SKM-1 (cell line): ENCODE results near the gene MEP1B.
"Not testable (repeated sequence)": the region's sequence is repeated elsewhere in the genome, so short reads cannot be mapped to it uniquely, and the experiment has no call there.

Experiments used
- DNase-seq: peaks from one replicate; lab custom pipeline; 2025; ENCODE audit not compliant: unreplicated experiment; lab: John Stamatoyannopoulos, UW

The MEP1B gene

GRCh38 chr18:32208577-32208976, 18.7 kb downstream of the MEP1B start:
- DNase-seq, result no peak

DNA sequence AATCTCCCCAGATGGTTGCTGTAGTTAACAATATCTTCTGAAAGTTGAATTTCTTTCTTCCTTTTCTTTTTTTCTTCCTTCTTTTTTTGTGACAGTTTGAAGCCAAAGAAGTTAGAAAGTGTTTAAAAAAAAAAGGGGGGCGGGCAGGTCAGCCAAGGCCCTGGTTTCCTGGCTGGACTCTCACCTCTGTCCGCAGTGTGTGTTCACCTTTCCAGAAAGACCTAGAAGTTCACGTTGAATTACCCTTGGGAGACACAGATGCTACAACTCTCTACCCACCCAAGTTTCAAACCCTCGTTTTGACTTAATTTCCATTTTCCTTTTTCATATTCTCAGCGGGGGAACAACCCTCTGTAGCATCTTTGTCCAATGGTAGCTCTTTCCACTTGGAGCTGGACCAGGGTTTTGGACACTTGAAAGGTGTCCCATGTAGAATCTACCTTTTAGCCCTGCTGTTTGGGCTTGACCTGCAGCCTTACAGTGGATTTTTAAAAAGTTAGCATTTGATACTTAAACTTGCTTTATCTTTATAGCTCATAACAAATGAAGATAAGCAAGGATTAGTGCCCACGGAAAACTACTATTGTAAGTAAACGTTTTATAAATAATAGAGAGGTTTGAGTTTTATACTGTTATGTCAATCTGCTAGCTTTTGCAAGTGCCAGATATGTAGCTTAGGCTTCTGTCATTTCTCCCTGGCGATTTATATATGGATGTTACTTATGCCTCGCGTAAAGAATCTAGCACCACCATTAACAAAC, 20.0 kb downstream of the MEP1B start:
- DNase-seq, result no peak

GRCh38 chr18:32213693-32214092, 23.9 kb downstream of the MEP1B start:
- no peak for DNase-seq

DNA sequence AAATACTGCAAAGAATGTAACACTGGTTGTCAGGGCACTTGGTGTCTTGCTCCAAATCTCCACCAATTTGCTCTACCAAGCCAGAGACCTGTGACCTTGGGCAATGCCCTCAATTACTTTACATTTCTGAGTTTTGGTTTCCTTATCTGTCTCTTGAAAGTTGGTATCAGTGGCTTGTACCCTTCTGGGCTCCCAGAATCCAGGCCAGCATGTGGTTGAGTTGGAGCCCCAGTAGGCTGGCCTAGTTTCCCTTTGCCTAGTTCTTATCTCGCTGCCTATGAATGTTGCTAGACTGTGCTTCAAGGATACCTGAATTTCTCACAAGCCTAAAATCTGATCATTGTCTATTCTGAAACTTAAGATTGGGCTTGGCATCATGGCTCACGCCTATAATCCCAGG, 26.6 kb downstream of the MEP1B start:
- no peak for DNase-seq

- DNase-seq, result no peak
These were observed 29.7 kb downstream of the MEP1B start for GRCh38 chr18:32219431-32220018.

- not testable (repeated sequence) for DNase-seq
These were observed 43.5 kb downstream of the MEP1B start for GRCh38 chr18:32233348-32233747.

DNA sequence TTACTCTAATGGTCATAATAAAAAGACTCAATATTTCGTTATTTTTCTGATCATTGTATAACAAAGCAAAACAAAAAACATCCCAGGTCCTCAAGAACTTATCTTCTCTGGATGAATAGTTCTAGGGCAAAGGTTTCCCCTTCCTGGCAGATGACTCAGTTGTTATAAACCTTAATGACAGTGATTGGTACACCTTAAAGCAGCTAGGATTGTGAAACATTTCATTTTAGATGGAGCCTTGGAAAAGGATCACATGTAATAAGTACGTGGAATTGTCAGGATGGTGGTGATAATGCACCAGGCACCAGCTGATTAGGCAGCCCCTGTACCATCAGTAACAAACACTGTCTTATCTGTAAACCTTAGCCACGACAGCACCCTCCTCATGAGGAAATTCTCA, 47.2 kb downstream of the MEP1B start:
- DNase-seq, result no peak

GRCh38 chr18:32238635-32239268, 48.9 kb downstream of the MEP1B start:
- DNase-seq, result no peak

- DNase-seq, result no peak
These were observed 52.6 kb downstream of the MEP1B start for GRCh38 chr18:32242395-32242794.

DNA sequence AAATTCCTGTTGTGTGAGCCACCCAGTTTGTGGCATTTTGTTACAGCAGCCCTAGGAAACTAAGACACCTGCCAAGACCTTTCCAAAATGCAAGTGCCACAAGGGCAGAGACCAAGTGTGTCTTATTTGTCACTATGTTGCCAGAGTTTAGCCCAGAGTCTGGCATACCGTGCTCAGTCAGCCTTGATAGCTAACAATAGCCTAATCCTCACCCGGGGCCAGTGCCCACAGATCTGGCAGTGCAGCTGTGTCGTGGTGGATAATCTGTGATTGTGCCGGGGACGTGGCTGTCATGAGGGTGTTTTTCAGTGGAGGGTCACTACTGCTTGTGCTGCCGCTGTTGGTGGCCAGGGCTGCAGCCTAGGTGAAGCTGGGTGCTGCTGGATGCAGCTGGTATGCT, 53.5 kb downstream of the MEP1B start:
- no peak for DNase-seq

DNA sequence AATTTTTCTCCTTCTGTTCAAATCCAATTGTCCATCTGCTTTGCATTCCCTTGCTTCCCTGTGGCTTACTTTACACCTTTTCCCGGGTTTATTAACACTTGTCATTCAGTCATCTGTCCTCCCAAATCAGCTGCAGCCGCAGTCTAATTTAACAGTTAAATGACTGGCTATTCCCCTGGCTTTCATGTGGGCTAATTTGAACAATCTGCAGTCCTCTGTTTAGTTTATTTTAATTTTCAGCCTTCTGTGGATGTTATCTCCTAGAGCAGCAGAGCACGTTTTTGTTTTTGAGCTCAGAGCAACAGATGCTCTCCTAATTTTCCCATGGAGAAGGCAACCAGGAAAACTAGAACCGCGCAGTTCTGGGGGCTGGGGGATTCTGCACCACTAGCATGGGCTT, 55.0 kb downstream of the MEP1B start:
- no peak for DNase-seq

DNA sequence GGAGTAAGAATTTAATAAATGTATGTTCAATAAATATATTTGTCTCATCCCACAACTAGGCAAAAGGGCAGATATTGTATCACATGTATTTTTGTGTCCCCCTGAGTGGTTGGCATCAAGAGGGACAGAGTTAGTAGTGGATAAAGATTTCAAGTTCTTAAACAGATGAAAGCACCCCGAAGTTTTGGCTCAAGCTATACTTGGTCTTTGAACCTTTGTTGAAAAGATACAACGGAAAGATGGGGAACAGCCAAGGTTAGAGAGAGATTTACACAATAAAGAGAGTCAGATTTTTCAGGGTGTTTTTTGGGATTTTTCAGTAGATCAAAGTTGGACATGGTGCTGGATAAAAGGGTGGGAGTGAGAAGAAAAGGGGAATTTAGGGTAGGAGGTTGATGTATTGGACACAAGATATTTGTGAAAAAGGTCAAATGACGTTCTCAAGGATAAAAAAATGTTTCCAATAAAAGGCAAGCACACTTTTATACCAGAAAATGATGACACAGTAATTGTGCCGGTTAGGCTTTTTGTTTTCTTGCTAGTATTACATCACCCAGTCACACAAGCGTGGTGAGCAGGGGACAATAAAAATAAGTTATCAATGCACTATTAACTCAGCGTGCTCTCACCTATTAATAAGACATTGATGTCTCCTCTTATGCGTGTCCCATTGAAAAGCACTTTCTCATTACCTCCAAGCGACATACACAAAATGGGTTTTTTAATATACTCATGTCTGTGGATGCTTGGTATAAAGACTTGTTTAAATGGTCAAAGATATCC, 59.5 kb downstream of the MEP1B start:
- DNase-seq, result no peak

DNA sequence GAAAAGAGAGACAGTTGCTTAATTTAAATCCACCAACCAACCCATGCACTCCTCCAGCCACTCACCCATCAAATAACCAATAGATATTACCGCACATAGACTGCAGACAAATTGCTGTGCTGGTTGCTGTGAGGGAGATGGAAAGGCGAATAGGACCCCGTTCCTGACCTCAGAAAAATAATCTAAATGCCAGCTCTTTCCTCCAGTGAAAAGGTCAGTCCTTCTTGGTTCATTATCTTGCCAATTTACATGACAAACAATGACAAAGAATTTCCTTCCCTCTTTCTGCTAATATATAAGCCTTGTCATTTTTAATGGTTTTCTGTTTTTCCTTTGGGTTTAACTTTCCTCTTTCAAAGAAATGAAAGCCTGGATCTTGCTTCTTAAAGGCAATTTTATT, 61.6 kb downstream of the MEP1B start:
- no peak for DNase-seq

DNA sequence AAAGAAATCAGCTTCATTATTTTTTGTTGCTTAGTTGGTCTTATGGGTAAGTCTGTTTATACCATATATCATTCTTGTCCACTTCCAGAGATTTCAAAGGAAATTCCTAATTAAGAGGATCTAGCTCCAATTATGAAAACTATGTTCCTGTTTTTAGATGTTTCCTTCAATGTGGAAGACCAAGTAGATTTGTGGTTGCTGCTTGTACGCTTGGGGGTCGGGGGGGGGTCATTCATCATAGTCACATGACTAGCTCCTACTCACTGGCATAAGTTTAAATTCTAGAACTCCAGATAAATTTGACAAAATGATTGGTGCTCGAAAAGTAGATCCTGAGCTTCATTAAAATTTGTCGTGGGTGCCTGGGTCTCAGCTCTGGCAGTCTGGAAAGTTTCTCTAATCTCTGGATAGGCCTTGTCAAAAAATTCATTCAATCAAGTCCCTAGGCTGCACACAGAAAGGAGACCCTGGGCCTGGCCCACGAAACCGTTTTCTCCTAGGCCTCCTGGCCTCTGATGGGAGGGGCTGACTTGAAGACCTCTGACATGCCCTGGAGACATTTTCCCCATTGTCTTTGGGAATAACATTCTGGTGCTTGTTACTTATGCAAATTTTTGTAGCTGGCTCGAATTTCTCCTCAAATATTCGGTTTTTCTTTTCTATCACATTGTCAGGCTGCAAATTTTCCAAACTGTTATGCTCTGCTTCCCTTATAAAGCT, 62.5 kb downstream of the MEP1B start:
- no peak for DNase-seq

DNA sequence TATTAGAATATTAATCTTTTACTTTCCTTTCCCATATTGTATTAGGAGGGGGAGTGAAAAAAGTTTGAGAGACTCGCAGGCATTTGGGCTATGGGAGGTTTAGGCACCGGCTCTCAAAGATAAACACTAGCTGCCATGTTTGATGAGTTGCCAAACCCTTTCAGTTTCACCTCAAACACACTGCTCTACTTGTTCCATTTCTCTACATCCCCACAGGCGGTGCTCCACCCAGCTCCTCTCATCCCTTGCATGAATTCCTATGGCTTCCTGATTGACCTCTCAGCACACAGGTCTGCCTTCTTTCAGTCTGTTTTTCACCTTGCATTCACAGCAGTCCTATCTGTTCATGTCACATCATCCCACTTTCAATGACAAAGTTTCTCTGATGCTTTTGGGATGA, 65.7 kb downstream of the MEP1B start:
- DNase-seq, result no peak

DNA sequence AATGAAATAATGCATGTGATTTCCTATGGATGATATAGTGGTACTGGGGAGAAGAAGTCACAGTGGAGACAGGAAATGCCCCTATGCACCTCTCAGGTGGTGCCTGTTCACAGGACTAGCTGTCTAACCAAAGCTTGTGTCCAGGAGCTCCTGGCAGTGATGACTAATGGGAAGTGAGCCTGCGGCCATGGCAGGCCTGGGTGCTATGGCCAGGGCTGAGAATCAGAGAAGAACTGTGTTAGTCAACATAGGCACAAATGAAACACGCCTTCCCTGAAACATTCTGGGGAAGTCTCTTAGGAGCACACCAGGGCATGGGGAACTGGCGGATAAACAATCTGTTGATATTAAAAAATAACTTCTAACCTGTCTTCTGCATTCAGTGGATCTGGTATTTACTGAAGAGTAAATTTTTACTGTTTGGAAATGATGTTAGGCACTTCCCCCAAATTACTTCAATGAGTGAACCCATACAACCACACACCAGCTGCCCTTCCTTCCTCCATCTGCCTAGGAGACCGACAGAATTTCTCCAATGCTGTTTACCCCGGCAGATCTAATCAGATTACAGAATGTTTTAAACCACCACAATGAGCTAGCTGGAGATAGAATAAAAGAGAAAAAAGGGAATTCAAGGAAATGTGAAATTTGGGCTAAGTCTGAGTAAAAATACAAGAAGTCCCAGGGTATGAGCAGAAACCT, 67.4 kb downstream of the MEP1B start:
- no peak for DNase-seq

- no peak for DNase-seq
These were observed 68.3 kb downstream of the MEP1B start for GRCh38 chr18:32258148-32258547.

- DNase-seq, result no peak
These were observed 68.8 kb downstream of the MEP1B start for GRCh38 chr18:32258558-32259204.

- no peak for DNase-seq
These were observed 69.7 kb downstream of the MEP1B start for GRCh38 chr18:32259553-32259952.

DNA sequence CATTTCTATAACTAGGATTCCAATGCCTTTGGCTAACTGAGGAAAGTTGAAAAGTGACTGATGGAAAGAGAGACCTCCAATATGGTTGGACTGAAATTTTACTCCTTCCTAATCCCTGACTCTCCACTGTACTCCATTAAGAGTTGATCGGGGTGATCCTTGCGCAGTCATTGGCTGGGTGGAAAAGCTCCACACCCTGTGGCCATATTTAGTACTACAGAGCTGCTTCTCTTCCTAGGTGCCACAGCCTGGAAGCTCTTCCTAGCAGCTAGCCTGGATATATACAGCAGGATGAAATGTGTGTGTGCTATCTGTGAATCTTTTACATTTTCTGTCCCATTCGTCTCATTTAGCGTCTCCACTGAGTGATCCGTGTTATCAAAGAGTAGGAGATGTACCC, 71.2 kb downstream of the MEP1B start:
- no peak for DNase-seq
